HFFc6 (cell line): ENCODE measurements around the gene SYNGR1. TPM values are rescaled to one million over a fixed set of nuclear protein-coding genes. Genes with fewer than 3 reads are reported as not detected.

Experiments used
- DNase-seq: peaks from one replicate; pipeline ENCODE4 v3.0.0-alpha.2; 2018
- H3K27ac Mint-ChIP-seq: 2 replicates; pipeline ENCODE4 v1.8.0; 2020; ENCODE audit warnings: mild to moderate bottlenecking, mixed read lengths
- H3K27me3 Mint-ChIP-seq: 2 replicates; pipeline ENCODE4 v1.8.0; 2021; ENCODE audit warnings: mild to moderate bottlenecking, moderate library complexity, mixed read lengths; ENCODE audit not compliant: insufficient read depth
- H3K36me3 Mint-ChIP-seq: 2 replicates; pipeline ENCODE4 v1.8.0; 2021; ENCODE audit warnings: low read depth, mixed read lengths
- H3K4me1 Mint-ChIP-seq: 2 replicates; pipeline ENCODE4 v1.8.0; 2020; ENCODE audit warnings: low read depth, mixed read lengths
- H3K4me3 Mint-ChIP-seq: 2 replicates; pipeline ENCODE4 v1.8.0; 2020; ENCODE audit warnings: mild to moderate bottlenecking, moderate library complexity, mixed read lengths
- H3K9me3 Mint-ChIP-seq: 2 replicates; pipeline ENCODE4 v1.8.0; 2020; ENCODE audit warnings: mild to moderate bottlenecking, mixed read lengths
- CTCF ChIP-seq: fragments of 200-600 bp; sonication (generic); IDR thresholded peaks from 2 replicates; pipeline ENCODE4 v1.5.0; 2021; ENCODE audit warnings: antibody characterized with exemption, mild to moderate bottlenecking
- total RNA-seq, 6 experiments: library from RNA; stranded (reverse); fragmentation: NEBNext Ultra II Directional; extraction: Animal tissue kit (Norgen Biotek cat#: 25700); gene quantifications; 2 replicates in 1 of 6; 3 replicates in 5 of 6; pipeline ENCODE4 v1.2.3, GENCODE V29; 2021

SYNGR1 gene
- total RNA-seq, 6 experiments from 2014 or later = 16.0 to 20.2 (median 18.5) TPM

GRCh38 chr22:39343259-39344045 is 6.3 kb upstream of the SYNGR1 start:
- DNase-seq = peak; percentile 54
- no peaks in the 10 kb centered on the region for H3K36me3 Mint-ChIP-seq
- H3K4me3 Mint-ChIP-seq = no peak overlapping the region; the same call in 1 of the 2 replicates
- no peak overlapping the region for H3K27ac Mint-ChIP-seq
- peaks cover 7% of the 10 kb centered on the region for H3K27me3 Mint-ChIP-seq
- TF ChIP-seq CTCF = peak; percentile 82
- peaks cover 33% of the 10 kb centered on the region for H3K4me1 Mint-ChIP-seq
- no peaks in the 10 kb centered on the region for H3K9me3 Mint-ChIP-seq

GRCh38 chr22:39344046-39344390 is 5.8 kb upstream of the SYNGR1 start:
- no peak for DNase-seq
- Mint-ChIP-seq H3K9me3 (no peaks in the 10 kb centered on the region), H3K4me1 (peaks cover 31% of the 10 kb centered on the region), H3K27ac (no peak overlapping the region), H3K27me3 (peaks cover 7% of the 10 kb centered on the region), H3K4me3 (no peak overlapping the region), H3K36me3 (no peaks in the 10 kb centered on the region)
- no peak for TF ChIP-seq CTCF

- H3K4me3 Mint-ChIP-seq = no peak overlapping the region
- peaks cover 26% of the 10 kb centered on the region for H3K4me1 Mint-ChIP-seq
- no peaks in the 10 kb centered on the region for H3K9me3 Mint-ChIP-seq
- no peak for TF ChIP-seq CTCF
- no peak for DNase-seq
- H3K36me3 Mint-ChIP-seq = no peaks in the 10 kb centered on the region
- peaks cover 7% of the 10 kb centered on the region for H3K27me3 Mint-ChIP-seq
- no peak overlapping the region for H3K27ac Mint-ChIP-seq
Observed at GRCh38 chr22:39345231-39345630, 4.6 kb upstream of the SYNGR1 start.

- Mint-ChIP-seq H3K27ac (peak overlapping the region; percentile 61), H3K27me3 (peaks cover 8% of the 10 kb centered on the region), H3K4me3 (peak overlapping the region; percentile 86), H3K36me3 (no peaks in the 10 kb centered on the region), H3K4me1 (peaks cover 22% of the 10 kb centered on the region), H3K9me3 (no peaks in the 10 kb centered on the region)
- no peak for TF ChIP-seq CTCF
- no peak for DNase-seq
Observed at GRCh38 chr22:39348909-39349505, 784 bp upstream of the SYNGR1 start.

- Mint-ChIP-seq H3K4me1 (peaks cover 22% of the 10 kb centered on the region), H3K27ac (peak overlapping the region; percentile 61), H3K36me3 (no peaks in the 10 kb centered on the region), H3K4me3 (peak overlapping the region; percentile 86), H3K27me3 (peaks cover 6% of the 10 kb centered on the region), H3K9me3 (no peaks in the 10 kb centered on the region)
- no peak for TF ChIP-seq CTCF
- no peak for DNase-seq
Observed at GRCh38 chr22:39349506-39349966, 255 bp upstream of the SYNGR1 start.
